Testis (tissue), 2 donors: ENCODE measurements around the gene SLX9.

Experiments
- POLR2A ChIP-seq: fragments of 450-650 bp; IDR thresholded peaks from one replicate; pipeline ENCODE4 v1.6.1; 2017; ENCODE audit warnings: antibody characterized with exemption, mild to moderate bottlenecking, moderate library complexity
- TF ChIP-seq, protein P1 (sequence below), 3 experiments: fragments of 450-650 bp in 2 of 3; fragments of 200-600 bp in 1 of 3; sonication (generic) in 1 of 3; IDR thresholded peaks; one replicate each; pipeline ENCODE4 v1.5.1; 2016 to 2019; ENCODE audit warnings: antibody characterized with exemption in 3 of 3, mild to moderate bottlenecking in 2 of 3, moderate library complexity in 1 of 3

DNA sequence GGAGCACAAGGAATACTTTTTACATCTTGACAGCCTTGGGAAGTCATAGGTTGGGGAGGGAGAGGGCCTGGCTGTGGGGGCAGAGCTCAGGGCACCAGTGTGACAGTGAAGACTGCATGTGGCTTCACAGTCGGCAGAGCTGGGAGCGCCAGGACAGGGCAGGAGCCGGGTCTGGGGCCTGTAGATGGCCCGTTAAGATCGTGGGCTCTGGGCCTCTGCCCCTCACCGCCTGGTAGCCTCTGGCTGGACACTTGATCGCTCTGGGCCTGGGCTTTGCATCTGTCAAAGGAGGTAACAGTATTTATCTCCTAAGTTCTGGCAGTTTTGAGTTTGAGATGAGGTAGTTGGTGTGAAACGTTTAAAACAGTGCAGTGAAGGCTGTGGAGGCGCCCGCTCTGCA lies 4.8 kb downstream of the SLX9 start:
- TF ChIP-seq, protein P1, sequence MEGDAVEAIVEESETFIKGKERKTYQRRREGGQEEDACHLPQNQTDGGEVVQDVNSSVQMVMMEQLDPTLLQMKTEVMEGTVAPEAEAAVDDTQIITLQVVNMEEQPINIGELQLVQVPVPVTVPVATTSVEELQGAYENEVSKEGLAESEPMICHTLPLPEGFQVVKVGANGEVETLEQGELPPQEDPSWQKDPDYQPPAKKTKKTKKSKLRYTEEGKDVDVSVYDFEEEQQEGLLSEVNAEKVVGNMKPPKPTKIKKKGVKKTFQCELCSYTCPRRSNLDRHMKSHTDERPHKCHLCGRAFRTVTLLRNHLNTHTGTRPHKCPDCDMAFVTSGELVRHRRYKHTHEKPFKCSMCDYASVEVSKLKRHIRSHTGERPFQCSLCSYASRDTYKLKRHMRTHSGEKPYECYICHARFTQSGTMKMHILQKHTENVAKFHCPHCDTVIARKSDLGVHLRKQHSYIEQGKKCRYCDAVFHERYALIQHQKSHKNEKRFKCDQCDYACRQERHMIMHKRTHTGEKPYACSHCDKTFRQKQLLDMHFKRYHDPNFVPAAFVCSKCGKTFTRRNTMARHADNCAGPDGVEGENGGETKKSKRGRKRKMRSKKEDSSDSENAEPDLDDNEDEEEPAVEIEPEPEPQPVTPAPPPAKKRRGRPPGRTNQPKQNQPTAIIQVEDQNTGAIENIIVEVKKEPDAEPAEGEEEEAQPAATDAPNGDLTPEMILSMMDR (IDR thresholded peaks at IDR 0.05) = no peak
- TF ChIP-seq POLR2A = no peak
